Hepatocyte (in vitro differentiated cells): ENCODE data around the gene P2RY2. TPM values are rescaled to one million over a fixed set of nuclear protein-coding genes. Genes with fewer than 3 reads are reported as not detected.

Experiments
- DNase-seq: peaks from one replicate; pipeline ENCODE4 v3.0.0-alpha.2; 2016; ENCODE audit warnings: low spot score
- H2AFZ ChIP-seq: fragments of 200-600 bp; sonication (generic); 2 replicates; pipeline ENCODE4 v1.6.0; 2016; ENCODE audit warnings: antibody characterized with exemption, mild to moderate bottlenecking
- H3K27ac ChIP-seq: fragments of 200-600 bp; sonication (generic); 2 replicates; pipeline ENCODE4 v1.5.1; 2016; ENCODE audit warnings: mild to moderate bottlenecking
- H3K27me3 ChIP-seq: fragments of 200-600 bp; sonication (generic); 2 replicates; pipeline ENCODE4 v1.6.1; 2016
- H3K36me3 ChIP-seq: fragments of 200-600 bp; sonication (generic); replicated peaks from 2 replicates; pipeline ENCODE4 v1.5.1; 2016; ENCODE audit warnings: low read depth; ENCODE audit not compliant: insufficient read depth
- H3K4me1 ChIP-seq: fragments of 200-600 bp; sonication (generic); 2 replicates; pipeline ENCODE4 v1.5.1; 2016; ENCODE audit warnings: mild to moderate bottlenecking, moderate library complexity; ENCODE audit not compliant: insufficient read depth
- H3K4me2 ChIP-seq: fragments of 200-600 bp; sonication (generic); 2 replicates; pipeline ENCODE4 v1.6.0; 2016
- H3K4me3 ChIP-seq: fragments of 200-600 bp; sonication (generic); 2 replicates; pipeline ENCODE4 v1.5.1; 2016; ENCODE audit warnings: mild to moderate bottlenecking
- H3K79me2 ChIP-seq: fragments of 200-600 bp; sonication (generic); 2 replicates; pipeline ENCODE4 v1.6.0; 2017; ENCODE audit warnings: mild to moderate bottlenecking
- H3K9me2 ChIP-seq: fragments of 200-600 bp; sonication (generic); replicated peaks from 2 replicates; pipeline ENCODE4 v1.6.0; 2017; ENCODE audit warnings: mild to moderate bottlenecking; ENCODE audit not compliant: insufficient read depth
- H3K9me3 ChIP-seq: fragments of 200-600 bp; sonication (generic); 2 replicates; pipeline ENCODE4 v1.5.1; 2016; ENCODE audit warnings: low read depth, mild to moderate bottlenecking
- H4K20me1 ChIP-seq: fragments of 200-600 bp; sonication (generic); 2 replicates; pipeline ENCODE4 v1.6.0; 2016; ENCODE audit warnings: mild to moderate bottlenecking; ENCODE audit not compliant: insufficient read depth, poor library complexity, severe bottlenecking
- EZH2 ChIP-seq: fragments of 200-600 bp; sonication (generic); IDR thresholded peaks from 2 replicates; pipeline ENCODE4 v1.6.1; 2016; ENCODE audit warnings: antibody characterized with exemption, mild to moderate bottlenecking, borderline replicate concordance
- EZH2phosphoT487 ChIP-seq: fragments of 200-600 bp; sonication (generic); IDR thresholded peaks from one replicate; pipeline ENCODE4 v1.6.1; 2018; ENCODE audit warnings: antibody characterized with exemption, mild to moderate bottlenecking, low read depth, moderate library complexity; ENCODE audit not compliant: unreplicated experiment, severe bottlenecking
- WGBS: methylation state at CpG from one replicate; pipeline ENCODE4 v1.1.6; 2016; ENCODE audit warnings: low lambda C conversion rate; ENCODE audit errors: missing lambda C conversion rate; 5-methylcytosine and 5-hydroxymethylcytosine counted together
- polyA plus RNA-seq: library from polyadenylated mRNA; unstranded; fragments of >200 nt; fragmentation: Nextera tagmentation; extraction: Ambion mirVana; gene quantifications from 2 replicates; pipeline ENCODE4 v1.2.1, GENCODE V29; 2016
- total RNA-seq: library from RNA; depleted of rRNA; stranded (reverse); fragments of >200 nt; gene quantifications from 2 replicates; pipeline ENCODE4 v1.2.3, GENCODE V29; 2014
- TF ChIP-seq, protein P1 (sequence below): fragments of 200-600 bp; sonication (generic); IDR thresholded peaks from 2 replicates; pipeline ENCODE4 v1.5.1; 2016; ENCODE audit warnings: antibody characterized with exemption, mild to moderate bottlenecking; ENCODE audit not compliant: poor library complexity

Gene P2RY2
- total and polyA plus RNA-seq, 2 experiments from 2014 or later: 2.5 to 6.3 TPM

DNA sequence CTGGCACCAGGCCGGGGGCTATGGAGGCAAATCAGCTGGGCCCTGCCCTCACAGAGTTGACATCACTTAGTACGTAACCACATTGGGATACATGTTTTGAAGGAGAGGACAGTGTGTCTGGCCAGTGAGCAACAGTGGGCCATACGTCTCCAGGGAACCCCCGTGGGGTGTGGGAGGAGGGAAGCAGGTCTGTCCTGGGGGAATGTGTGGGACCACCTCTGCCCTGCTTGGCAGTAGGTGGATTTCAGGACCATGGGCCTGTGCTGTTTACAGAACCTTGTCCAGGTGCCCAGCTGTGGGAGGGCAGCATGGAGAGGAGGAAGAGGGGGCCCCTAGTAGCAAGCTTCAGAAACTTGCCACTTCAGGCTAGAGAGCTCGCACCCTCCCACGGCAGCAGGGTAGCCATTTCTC lies 21.0 kb downstream of the P2RY2 start:
- no peaks in the 10 kb centered on the region for H3K36me3 ChIP-seq
- H3K4me1 ChIP-seq: no peaks in the 10 kb centered on the region
- no peaks in the 10 kb centered on the region for H3K9me3 ChIP-seq
- H3K79me2 ChIP-seq: no peaks in the 10 kb centered on the region
- H3K27ac ChIP-seq: no peak overlapping the region
- TF ChIP-seq, protein P1, sequence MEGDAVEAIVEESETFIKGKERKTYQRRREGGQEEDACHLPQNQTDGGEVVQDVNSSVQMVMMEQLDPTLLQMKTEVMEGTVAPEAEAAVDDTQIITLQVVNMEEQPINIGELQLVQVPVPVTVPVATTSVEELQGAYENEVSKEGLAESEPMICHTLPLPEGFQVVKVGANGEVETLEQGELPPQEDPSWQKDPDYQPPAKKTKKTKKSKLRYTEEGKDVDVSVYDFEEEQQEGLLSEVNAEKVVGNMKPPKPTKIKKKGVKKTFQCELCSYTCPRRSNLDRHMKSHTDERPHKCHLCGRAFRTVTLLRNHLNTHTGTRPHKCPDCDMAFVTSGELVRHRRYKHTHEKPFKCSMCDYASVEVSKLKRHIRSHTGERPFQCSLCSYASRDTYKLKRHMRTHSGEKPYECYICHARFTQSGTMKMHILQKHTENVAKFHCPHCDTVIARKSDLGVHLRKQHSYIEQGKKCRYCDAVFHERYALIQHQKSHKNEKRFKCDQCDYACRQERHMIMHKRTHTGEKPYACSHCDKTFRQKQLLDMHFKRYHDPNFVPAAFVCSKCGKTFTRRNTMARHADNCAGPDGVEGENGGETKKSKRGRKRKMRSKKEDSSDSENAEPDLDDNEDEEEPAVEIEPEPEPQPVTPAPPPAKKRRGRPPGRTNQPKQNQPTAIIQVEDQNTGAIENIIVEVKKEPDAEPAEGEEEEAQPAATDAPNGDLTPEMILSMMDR: no peak
- TF ChIP-seq EZH2phosphoT487: no peak
- TF ChIP-seq EZH2: no peak
- no peak overlapping the region for H3K4me2 ChIP-seq
- no peak overlapping the region for H2AFZ ChIP-seq
- no peak for DNase-seq
- no peaks in the 10 kb centered on the region for H3K9me2 ChIP-seq
- no peak overlapping the region for H3K4me3 ChIP-seq
- H4K20me1 ChIP-seq: no peaks in the 10 kb centered on the region
- no peaks in the 10 kb centered on the region for H3K27me3 ChIP-seq
- WGBS: 88% methylated on average over 6 of the region's 6 CpGs

DNA sequence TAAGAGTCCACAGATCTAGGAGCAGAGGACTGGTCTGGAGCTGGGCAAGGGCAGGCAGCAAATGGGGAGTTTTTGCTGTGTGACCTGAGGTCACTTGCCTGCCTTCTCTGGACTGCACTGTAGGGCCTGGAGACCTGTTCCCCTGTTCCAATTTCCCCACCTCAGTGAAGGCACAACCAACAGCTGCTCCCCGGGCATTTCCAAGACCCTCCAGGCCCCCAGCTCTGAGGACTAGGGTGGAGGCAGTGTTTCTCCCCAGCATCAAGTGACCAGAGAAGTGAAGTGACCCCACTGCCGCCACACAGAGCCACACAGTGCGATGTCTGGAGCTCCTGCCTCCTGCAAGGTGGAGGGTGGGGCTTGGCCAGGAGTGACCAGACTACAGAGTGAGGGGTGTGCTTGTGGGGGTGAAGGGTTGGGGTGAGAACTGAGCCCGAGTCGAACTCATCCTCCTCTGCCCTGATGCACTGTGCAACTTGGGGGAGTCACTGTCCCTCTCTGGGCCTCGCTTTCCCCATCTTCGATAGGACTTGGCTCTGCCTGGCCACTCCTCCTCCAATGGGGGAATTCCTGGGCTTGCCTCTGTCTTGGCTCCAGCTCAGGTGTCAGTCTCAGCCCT lies 21.6 kb downstream of the P2RY2 start:
- Histone ChIP-seq H3K36me3 (no peaks in the 10 kb centered on the region), H2AFZ (no peak overlapping the region), H3K9me2 (no peaks in the 10 kb centered on the region), H3K27ac (no peak overlapping the region), H3K79me2 (no peaks in the 10 kb centered on the region), H3K27me3 (no peaks in the 10 kb centered on the region), H3K4me2 (no peak overlapping the region), H4K20me1 (no peaks in the 10 kb centered on the region), H3K9me3 (no peaks in the 10 kb centered on the region), H3K4me3 (no peak overlapping the region), H3K4me1 (no peaks in the 10 kb centered on the region)
- TF ChIP-seq EZH2 (no peak), EZH2phosphoT487 (no peak)
- TF ChIP-seq, protein P1: no peak
- WGBS: 85% methylated on average over 7 of the region's 7 CpGs
- no peak for DNase-seq

DNA sequence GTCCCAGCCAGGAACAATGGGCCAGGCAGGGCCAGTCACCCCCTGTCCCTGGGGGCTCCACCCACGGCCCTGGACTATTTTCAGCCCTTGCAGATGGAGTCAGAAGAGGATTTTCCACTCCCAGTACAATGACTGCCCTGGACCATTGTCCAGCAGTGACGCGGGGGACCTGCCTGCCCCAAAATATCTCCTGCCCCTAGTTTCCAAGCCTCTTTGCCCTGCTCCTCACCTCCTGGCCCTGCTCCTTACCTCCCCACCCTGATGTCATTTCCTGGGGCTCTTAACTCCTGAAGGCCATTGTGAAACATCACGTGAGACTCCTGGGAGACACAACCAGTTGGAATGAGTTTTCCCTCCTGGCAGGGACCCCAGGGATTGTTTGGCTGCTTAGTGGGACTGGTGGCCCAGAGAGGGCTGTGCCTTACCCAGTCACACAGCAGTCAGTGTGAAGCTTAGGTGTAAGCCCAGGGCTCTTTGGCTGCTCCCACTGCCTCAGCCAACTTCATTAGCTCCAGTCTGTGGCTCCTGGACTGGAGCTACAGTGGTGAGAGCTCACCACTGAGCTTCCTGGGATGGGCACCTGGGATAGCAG lies 22.2 kb downstream of the P2RY2 start:
- no peaks in the 10 kb centered on the region for H3K9me3 ChIP-seq
- H3K27ac ChIP-seq: no peak overlapping the region
- no peaks in the 10 kb centered on the region for H3K27me3 ChIP-seq
- no peaks in the 10 kb centered on the region for H3K4me1 ChIP-seq
- no peaks in the 10 kb centered on the region for H3K79me2 ChIP-seq
- no peaks in the 10 kb centered on the region for H4K20me1 ChIP-seq
- WGBS: 72% methylated on average over 4 of the region's 4 CpGs
- H2AFZ ChIP-seq: no peak overlapping the region
- no peaks in the 10 kb centered on the region for H3K36me3 ChIP-seq
- H3K9me2 ChIP-seq: no peaks in the 10 kb centered on the region
- no peak overlapping the region for H3K4me2 ChIP-seq
- no peak for DNase-seq
- no peak overlapping the region for H3K4me3 ChIP-seq
- TF ChIP-seq EZH2phosphoT487 (no peak), EZH2 (no peak)
- TF ChIP-seq, protein P1: no peak
